ENCODE results near the gene BMF. TPM values are rescaled to one million over a fixed set of nuclear protein-coding genes. Genes with fewer than 3 reads are reported as not detected.

Gene BMF
- total RNA-seq, 1 donor from 2014 or later, result 112 TPM

DNA sequence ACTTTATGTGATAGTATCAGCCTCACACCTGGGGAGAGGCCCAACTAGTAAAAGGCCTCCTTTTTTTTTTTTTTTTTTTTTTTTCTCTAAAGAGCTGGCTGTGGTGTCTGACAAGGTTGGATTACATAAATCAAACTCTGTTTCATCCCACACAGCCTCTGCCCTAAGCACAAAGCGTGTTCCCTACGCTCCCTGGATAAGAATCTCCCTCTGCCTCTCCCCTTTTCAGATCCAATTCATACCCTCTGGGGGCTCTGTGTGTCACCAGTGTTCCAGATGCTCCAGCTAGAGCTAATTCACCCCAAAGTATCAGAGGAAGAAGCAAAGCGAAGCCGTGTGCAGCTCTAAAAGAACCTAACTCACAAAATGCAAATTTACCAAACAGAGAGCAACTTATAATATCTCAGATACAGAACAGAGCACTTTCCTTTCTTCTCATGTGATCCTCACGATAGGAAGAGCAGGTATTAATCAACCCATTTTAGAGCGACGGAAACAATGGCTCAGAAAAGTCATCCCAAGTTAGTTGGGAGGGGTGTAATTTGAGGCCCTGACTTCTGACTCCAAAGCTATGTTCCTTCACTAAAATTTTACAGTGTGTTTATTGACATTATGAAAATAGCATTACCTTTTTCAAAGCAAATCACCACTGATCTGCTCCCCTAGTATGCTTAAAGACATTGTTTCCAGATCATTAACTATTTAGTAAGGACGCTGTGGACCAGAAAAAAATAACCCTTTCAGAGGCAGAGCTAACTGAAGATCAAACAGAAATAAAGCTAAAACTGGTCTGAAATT is 12.4 kb downstream of the BMF start:
- Mint-ChIP-seq H3K27ac (peak overlapping the region; percentile 85), H3K9me3 (no peaks in the 10 kb centered on the region), H3K4me3 (peak overlapping the region; percentile 75), H3K36me3 (peaks cover 43% of the 10 kb centered on the region), H3K4me1 (ENCODE audit: unreplicated experiment) (peaks cover 80% of the 10 kb centered on the region), H3K27me3 (peaks cover 5% of the 10 kb centered on the region)
- DNase-seq (ENCODE audit: extremely low spot score, unreplicated experiment), result no peak
- TF ChIP-seq, protein P1, sequence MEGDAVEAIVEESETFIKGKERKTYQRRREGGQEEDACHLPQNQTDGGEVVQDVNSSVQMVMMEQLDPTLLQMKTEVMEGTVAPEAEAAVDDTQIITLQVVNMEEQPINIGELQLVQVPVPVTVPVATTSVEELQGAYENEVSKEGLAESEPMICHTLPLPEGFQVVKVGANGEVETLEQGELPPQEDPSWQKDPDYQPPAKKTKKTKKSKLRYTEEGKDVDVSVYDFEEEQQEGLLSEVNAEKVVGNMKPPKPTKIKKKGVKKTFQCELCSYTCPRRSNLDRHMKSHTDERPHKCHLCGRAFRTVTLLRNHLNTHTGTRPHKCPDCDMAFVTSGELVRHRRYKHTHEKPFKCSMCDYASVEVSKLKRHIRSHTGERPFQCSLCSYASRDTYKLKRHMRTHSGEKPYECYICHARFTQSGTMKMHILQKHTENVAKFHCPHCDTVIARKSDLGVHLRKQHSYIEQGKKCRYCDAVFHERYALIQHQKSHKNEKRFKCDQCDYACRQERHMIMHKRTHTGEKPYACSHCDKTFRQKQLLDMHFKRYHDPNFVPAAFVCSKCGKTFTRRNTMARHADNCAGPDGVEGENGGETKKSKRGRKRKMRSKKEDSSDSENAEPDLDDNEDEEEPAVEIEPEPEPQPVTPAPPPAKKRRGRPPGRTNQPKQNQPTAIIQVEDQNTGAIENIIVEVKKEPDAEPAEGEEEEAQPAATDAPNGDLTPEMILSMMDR (conservative IDR thresholded peaks at IDR 0.05), result no peak

DNA sequence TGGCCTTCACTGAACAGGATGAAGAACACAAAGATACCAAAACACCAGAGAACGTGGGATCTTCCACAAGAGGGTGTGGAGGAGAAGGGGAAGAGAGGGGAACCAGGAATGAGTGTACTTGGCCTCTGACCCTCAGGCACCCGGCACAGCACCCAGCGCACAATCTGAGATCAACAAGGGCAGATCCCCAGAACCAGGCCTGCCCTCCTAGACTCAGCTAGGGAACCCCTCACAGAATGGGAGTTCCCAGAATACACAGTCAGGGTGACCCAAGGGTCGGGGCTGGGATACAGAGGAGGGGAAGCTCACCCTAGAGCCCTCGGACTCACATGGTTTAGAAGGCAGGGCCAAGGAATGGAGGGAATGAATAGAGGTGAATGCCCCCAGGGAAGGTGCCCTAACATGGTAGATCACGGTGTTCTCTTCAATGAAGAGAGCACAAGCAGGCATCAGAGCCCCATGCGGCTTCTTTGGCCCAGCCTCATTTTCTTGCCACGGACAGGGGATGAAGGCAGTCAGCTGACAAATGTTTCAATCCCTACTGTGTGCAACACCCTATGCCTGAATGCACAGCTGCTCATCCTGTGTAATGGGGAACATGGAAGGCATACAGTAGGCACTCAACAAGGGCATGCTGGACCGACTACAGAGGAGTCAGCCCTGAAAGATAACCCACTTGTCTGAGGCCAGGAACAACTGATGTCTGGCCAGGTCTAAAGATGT is 13.1 kb downstream of the BMF start:
- DNase-seq (ENCODE audit: extremely low spot score, unreplicated experiment), result no peak
- TF ChIP-seq, protein P1 (conservative IDR thresholded peaks at IDR 0.05), result no peak
- H3K36me3 Mint-ChIP-seq, result peaks cover 36% of the 10 kb centered on the region

DNA sequence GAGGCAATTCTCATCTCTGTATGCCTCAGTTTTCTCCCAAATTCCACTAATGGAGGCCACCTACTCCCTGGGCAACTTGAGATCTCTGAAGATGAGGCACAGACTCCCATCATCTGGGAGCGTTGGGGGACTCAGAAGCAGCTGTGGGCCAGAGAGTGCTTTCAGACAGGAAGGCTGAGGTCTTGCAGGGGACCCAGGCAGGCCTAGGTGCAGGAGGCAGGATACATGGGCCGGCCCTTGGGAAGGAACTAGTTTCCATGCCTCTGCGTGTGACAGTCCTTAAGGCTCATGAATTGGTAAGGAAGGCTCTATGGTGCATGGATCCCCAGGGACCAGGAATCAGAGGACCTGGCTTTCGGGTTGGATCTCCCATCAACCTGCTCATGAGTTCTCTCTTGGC is 14.5 kb downstream of the BMF start:
- Mint-ChIP-seq H3K4me1 (ENCODE audit: unreplicated experiment) (peaks cover 77% of the 10 kb centered on the region), H3K9me3 (no peaks in the 10 kb centered on the region), H3K36me3 (peaks cover 46% of the 10 kb centered on the region), H3K4me3 (peak overlapping the region; percentile 58), H3K27me3 (peaks cover 5% of the 10 kb centered on the region), H3K27ac (peak overlapping the region; percentile 84)
- DNase-seq (ENCODE audit: extremely low spot score, unreplicated experiment), result no peak
- TF ChIP-seq, protein P1 (conservative IDR thresholded peaks at IDR 0.05), result no peak

More for the DNA sequence above, 13.1 kb downstream of the BMF start:
- Mint-ChIP-seq H3K4me1 (ENCODE audit: unreplicated experiment) (peaks cover 74% of the 10 kb centered on the region), H3K9me3 (no peaks in the 10 kb centered on the region), H3K27ac (peak overlapping the region; percentile 85), H3K4me3 (peak overlapping the region; percentile 2), H3K27me3 (peaks cover 5% of the 10 kb centered on the region)

DNA sequence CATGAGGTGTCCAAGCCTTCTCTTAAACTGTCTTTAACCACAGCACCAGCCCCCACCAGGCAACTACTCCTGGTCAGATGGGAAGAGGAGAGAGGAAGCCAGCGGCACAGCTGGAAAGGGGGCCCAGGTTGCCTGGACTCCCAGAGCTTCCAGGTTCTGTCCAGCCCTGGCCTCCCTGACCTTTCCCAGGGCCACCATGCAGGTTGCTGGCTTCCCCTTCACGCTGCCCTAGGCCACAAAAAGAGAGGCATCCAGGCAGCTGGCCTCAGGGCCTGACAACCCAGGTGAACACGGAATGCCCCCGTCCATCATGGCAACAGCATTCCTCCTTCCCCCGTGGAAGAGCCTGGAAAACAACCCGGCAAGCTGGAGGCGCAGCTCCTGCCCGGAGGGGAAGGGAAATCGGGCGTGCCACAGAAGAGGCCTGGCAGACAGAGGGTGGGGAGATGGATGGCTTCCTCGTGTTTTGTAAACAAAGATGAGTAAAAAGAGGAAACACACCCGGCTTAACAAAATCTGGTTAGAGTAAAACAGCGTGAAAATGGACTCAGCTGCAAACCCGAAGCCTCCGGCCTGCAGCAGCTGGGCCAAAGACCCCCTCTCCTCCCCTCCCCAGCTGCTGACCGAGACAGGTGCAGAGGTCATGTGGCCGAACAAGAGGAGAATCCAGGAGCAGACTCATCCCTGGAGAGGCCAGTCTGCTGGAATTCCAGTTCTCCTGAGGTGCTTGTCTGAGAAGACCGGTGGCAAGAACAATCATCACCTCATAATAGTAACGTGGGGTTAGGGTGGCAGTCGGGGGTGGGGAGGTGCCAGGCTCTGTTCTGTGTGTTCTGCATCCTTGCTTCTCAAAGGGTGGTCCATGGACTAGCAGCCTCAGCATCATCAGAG is 15.5 kb downstream of the BMF start:
- Mint-ChIP-seq H3K4me3 (peak overlapping the region; percentile 58), H3K4me1 (ENCODE audit: unreplicated experiment) (peaks cover 77% of the 10 kb centered on the region), H3K36me3 (peaks cover 46% of the 10 kb centered on the region), H3K9me3 (no peaks in the 10 kb centered on the region), H3K27ac (peak overlapping the region; percentile 84), H3K27me3 (peaks cover 5% of the 10 kb centered on the region)
- TF ChIP-seq, protein P1 (conservative IDR thresholded peaks at IDR 0.05), result no peak
- no peak for DNase-seq (ENCODE audit: extremely low spot score, unreplicated experiment)

DNA sequence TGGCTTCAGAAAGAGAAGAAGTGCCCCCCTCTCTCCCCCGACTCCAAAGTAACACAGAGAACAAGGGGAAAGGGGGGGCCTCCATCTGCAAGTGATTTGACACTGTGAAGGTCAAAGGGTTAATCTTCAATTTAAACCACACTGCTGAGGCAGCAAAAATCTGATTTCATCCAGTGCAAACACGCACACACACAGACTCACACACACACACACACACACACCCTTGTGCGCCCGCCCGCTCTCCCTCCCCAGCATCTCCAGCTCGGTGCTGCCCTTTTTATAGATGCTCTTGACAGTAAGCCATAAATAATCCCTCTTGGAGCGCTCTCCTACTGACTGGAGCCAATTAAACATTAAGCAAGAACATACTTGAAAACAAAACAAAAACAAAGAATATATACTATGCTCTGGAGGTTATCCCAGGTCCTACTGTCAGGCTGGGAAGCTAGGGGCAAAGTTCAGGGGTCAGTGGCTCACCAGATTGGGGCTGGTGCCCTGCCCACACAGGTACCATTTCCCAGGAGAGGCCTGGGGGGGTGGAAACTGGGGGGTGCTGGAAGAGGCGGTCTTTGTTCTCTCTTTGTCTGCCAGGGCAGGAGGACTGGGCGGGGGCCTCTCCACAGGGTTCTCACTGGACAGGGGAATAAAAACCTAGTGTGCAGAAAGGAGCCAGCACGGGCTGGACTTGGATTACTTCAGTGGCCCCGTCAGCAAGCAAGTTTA is 16.3 kb downstream of the BMF start:
- Mint-ChIP-seq H3K4me3 (peak overlapping the region; percentile 58), H3K36me3 (peaks cover 46% of the 10 kb centered on the region), H3K4me1 (ENCODE audit: unreplicated experiment) (peaks cover 84% of the 10 kb centered on the region), H3K27me3 (peaks cover 5% of the 10 kb centered on the region), H3K27ac (peak overlapping the region; percentile 84), H3K9me3 (no peaks in the 10 kb centered on the region)
- TF ChIP-seq, protein P1 (conservative IDR thresholded peaks at IDR 0.05), result no peak
- DNase-seq (ENCODE audit: extremely low spot score, unreplicated experiment), result peak; percentile 86
